ENCODE results near the gene RYR2. TPM values are rescaled to one million over a fixed set of nuclear protein-coding genes. Genes with fewer than 3 reads are reported as not detected.

RYR2 gene
- total RNA-seq, 1 experiment from 2014 or later, result 4.0 TPM

- no peaks in the 10 kb centered on the region for H3K9me3 Mint-ChIP-seq (ENCODE audit: unreplicated experiment)
- H3K27ac Mint-ChIP-seq (ENCODE audit: low read depth, unreplicated experiment), result no peak overlapping the region
- BruUV-seq (replicated peaks), result no TSS peak
- ChIA-PET CTCF (interaction anchor here (0.6 to 3.5 kb wide), 12 partner anchors 9 to 156 kb away, joined by 3 to 21 read pairs (median 5); no protein-coding TSS in a partner anchor), POLR2A (no interaction called here)
- H3K36me3 Mint-ChIP-seq (ENCODE audit: insufficient read depth, unreplicated experiment), result no peaks in the 10 kb centered on the region
- H3K27me3 Mint-ChIP-seq (ENCODE audit: insufficient read depth, unreplicated experiment), result no peaks in the 10 kb centered on the region
- no peak overlapping the region for H3K4me3 Mint-ChIP-seq (ENCODE audit: unreplicated experiment)
- DNase-seq (ENCODE audit: unreplicated experiment), result no peak
- intact Hi-C loops (cut with micrococcal nuclease), result loop anchor here (10.0 kb wide), 1 partner anchor 195 kb away; no protein-coding TSS in a partner anchor
- TF ChIP-seq CTCF (IDR thresholded peaks at IDR 0.05; ENCODE audit: unreplicated experiment), result no peak
- no peaks in the 10 kb centered on the region for H3K4me1 Mint-ChIP-seq (ENCODE audit: insufficient read depth, unreplicated experiment)
Observed at GRCh38 chr1:237789619-237790018, 747.6 kb downstream of the RYR2 start.

- Mint-ChIP-seq H3K27me3 (ENCODE audit: insufficient read depth, unreplicated experiment) (no peaks in the 10 kb centered on the region), H3K4me3 (ENCODE audit: unreplicated experiment) (no peak overlapping the region), H3K9me3 (ENCODE audit: unreplicated experiment) (no peaks in the 10 kb centered on the region), H3K4me1 (ENCODE audit: insufficient read depth, unreplicated experiment) (no peaks in the 10 kb centered on the region), H3K27ac (ENCODE audit: low read depth, unreplicated experiment) (no peak overlapping the region), H3K36me3 (ENCODE audit: insufficient read depth, unreplicated experiment) (no peaks in the 10 kb centered on the region)
- intact Hi-C loops (cut with micrococcal nuclease), result loop anchor here (10.0 kb wide), 1 partner anchor 197 kb away; no protein-coding TSS in a partner anchor
- ChIA-PET POLR2A (interaction anchor here (1.2 to 1.4 kb wide), 2 partner anchors 12 to 17 kb away, joined by 4 to 6 read pairs; no protein-coding TSS in a partner anchor), CTCF (interaction anchor here (0.8 to 3.5 kb wide), 13 partner anchors 8 to 119 kb away, joined by 3 to 27 read pairs (median 4); no protein-coding TSS in a partner anchor)
- BruUV-seq (replicated peaks), result no TSS peak
- TF ChIP-seq CTCF (IDR thresholded peaks at IDR 0.05; ENCODE audit: unreplicated experiment), result no peak
- no peak for DNase-seq (ENCODE audit: unreplicated experiment)
Observed at GRCh38 chr1:237791592-237791991, 749.6 kb downstream of the RYR2 start.

- Mint-ChIP-seq H3K27me3 (ENCODE audit: insufficient read depth, unreplicated experiment) (no peaks in the 10 kb centered on the region), H3K9me3 (ENCODE audit: unreplicated experiment) (no peaks in the 10 kb centered on the region), H3K36me3 (ENCODE audit: insufficient read depth, unreplicated experiment) (no peaks in the 10 kb centered on the region), H3K4me1 (ENCODE audit: insufficient read depth, unreplicated experiment) (no peaks in the 10 kb centered on the region), H3K4me3 (ENCODE audit: unreplicated experiment) (no peak overlapping the region), H3K27ac (ENCODE audit: low read depth, unreplicated experiment) (no peak overlapping the region)
- ChIA-PET POLR2A (interaction anchor here (0.6 to 1.4 kb wide), 6 partner anchors 13 to 1188 kb away, joined by 3 to 6 read pairs (median 3); partner anchors contain the start of gene HEATR1), CTCF (interaction anchor here (0.7 to 3.5 kb wide), 12 partner anchors 7 to 277 kb away, joined by 3 to 27 read pairs (median 4); no protein-coding TSS in a partner anchor)
- intact Hi-C loops (cut with micrococcal nuclease), result loop anchor here (10.0 kb wide), 1 partner anchor 197 kb away; no protein-coding TSS in a partner anchor
- BruUV-seq (replicated peaks), result no TSS peak
- no peak for TF ChIP-seq CTCF (IDR thresholded peaks at IDR 0.05; ENCODE audit: unreplicated experiment)
- no peak for DNase-seq (ENCODE audit: unreplicated experiment)
Observed at GRCh38 chr1:237792149-237792548, 750.2 kb downstream of the RYR2 start.

- Mint-ChIP-seq H3K4me3 (ENCODE audit: unreplicated experiment) (no peak overlapping the region), H3K27me3 (ENCODE audit: insufficient read depth, unreplicated experiment) (no peaks in the 10 kb centered on the region), H3K4me1 (ENCODE audit: insufficient read depth, unreplicated experiment) (no peaks in the 10 kb centered on the region), H3K27ac (ENCODE audit: low read depth, unreplicated experiment) (no peak overlapping the region), H3K36me3 (ENCODE audit: insufficient read depth, unreplicated experiment) (no peaks in the 10 kb centered on the region), H3K9me3 (ENCODE audit: unreplicated experiment) (no peaks in the 10 kb centered on the region)
- intact Hi-C loops (cut with micrococcal nuclease), result loop anchor here (10.0 kb wide), 1 partner anchor 198 kb away; no protein-coding TSS in a partner anchor
- DNase-seq (ENCODE audit: unreplicated experiment), result no peak
- TF ChIP-seq CTCF (IDR thresholded peaks at IDR 0.05; ENCODE audit: unreplicated experiment), result no peak
- no TSS peak for BruUV-seq (replicated peaks)
- ChIA-PET CTCF (interaction anchor here (0.6 to 3.5 kb wide), 9 partner anchors 11 to 278 kb away, joined by 3 to 27 read pairs (median 4); no protein-coding TSS in a partner anchor), POLR2A (interaction anchor here (0.6 to 0.8 kb wide), 3 partner anchors 25 to 46 kb away, joined by 3 read pairs; no protein-coding TSS in a partner anchor)
Observed at GRCh38 chr1:237792726-237793125, 750.7 kb downstream of the RYR2 start.

Data from MCF 10A (cell line).